Measurements from ENCODE around the gene DSPP.
"Not testable (repeated sequence)": the region's sequence is repeated elsewhere in the genome, so short reads cannot be mapped to it uniquely, and the experiment has no call there.

Gene DSPP

DNA sequence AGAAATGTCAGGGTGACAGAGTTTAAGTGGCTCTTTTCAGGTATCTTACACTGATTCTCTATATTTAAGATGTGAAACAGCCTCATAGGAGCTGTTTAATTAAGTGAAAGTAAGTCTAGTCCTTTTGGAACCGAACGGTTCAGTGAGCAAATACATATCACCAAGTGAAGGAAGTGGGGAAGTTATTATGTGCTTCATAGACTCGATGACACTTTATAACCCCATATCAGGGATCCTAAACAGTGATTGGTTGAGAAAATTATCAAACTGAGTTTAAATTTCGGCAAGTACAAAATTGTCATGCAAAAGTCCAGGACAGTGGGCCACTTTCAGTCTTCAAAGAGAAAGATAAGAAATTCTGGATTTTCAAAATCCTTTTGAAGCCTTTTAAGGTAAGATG lies at the start of gene DSPP:
Gene DSPP (plus strand): TSS at position 301 of the 400 bp plus-strand sequence. CDS start 2,380 bp downstream, outside the sequence.
- no peak for ATAC-seq (ENCODE audit: low read depth)
- no peak within 1 kb of the TSS for H3K27ac Mint-ChIP-seq
- H3K4me3 Mint-ChIP-seq, result no peak within 1 kb of the TSS
- no peaks in the 10 kb centered on the region for H3K27me3 Mint-ChIP-seq
- H3K9me3 Mint-ChIP-seq, result no peaks in the 10 kb centered on the region
- no peaks in the 10 kb centered on the region for H3K36me3 Mint-ChIP-seq
- DNase-seq (ENCODE audit: low spot score in 2 of 2), result no peak
- no peaks in the 10 kb centered on the region for H3K4me1 Mint-ChIP-seq

DNA sequence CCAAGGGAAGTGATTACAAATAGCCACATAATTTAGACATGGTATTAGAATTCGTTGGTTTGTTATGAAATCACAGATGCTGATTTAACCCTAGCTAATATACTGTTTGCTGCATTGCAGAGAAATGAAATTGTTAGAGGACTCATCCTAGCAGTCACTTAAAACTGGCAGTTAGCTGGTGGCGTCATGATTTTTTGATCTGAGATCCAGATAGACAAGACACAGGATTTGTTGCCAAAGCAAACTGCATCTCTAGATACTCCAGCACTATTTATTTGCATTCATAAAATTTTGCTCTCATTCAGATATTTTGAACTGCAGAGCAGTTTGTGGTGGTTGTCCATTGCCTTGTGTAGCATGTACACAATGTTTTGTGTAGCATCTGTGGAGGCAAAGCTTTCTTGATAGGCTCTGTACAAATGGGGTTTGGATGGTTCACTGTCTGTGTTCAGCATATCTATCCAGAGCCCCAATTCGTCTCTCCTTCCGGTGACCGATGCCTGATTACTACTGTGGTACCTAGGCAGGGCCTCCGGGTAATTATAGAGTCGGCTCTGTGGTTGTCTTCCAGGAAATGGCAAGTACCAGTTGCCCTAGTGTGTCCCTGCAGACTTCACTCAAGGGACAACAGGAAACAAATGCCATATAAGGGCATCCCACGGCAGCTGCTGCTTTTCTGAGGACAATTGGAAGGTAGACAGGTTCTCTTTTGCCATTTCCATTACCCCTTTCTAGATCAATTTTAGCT lies 49.1 kb upstream of the DSPP start:
- no peak overlapping the region for H3K27ac Mint-ChIP-seq
- no peak overlapping the region for H3K4me3 Mint-ChIP-seq
- ATAC-seq (ENCODE audit: low read depth) (peak; percentile 60), DNase-seq (ENCODE audit: low spot score in 2 of 2) (no peak)
- H3K4me1 Mint-ChIP-seq, result no peaks in the 10 kb centered on the region
- H3K36me3 Mint-ChIP-seq, result no peaks in the 10 kb centered on the region
- H3K9me3 Mint-ChIP-seq, result no peaks in the 10 kb centered on the region
- peaks cover 4% of the 10 kb centered on the region for H3K27me3 Mint-ChIP-seq

DNA sequence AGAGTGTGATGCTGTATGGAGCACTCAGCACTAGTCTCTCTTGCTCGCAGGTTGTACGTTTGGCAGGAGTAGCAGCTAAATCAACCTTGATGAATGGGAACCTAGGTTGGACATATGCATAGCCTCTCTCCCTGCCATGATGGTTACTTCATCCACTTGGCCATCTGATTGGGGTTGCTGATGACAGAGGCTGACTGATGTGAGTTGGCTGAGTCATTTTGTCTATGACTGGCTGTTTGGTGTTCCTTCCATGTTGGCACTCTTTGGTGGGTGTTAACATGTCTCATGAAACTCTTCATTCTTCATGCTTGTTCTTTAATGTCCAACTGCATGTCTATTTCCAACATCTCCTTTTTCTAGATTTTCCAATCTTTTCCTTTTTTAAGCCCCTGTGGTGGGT lies 47.5 kb upstream of the DSPP start:
- Mint-ChIP-seq H3K4me1 (no peaks in the 10 kb centered on the region), H3K9me3 (no peaks in the 10 kb centered on the region), H3K36me3 (no peaks in the 10 kb centered on the region), H3K27me3 (peaks cover 3% of the 10 kb centered on the region), H3K4me3 (no peak overlapping the region), H3K27ac (no peak overlapping the region)
- DNase-seq (ENCODE audit: low spot score in 2 of 2) (no peak), ATAC-seq (ENCODE audit: low read depth) (no peak)

DNA sequence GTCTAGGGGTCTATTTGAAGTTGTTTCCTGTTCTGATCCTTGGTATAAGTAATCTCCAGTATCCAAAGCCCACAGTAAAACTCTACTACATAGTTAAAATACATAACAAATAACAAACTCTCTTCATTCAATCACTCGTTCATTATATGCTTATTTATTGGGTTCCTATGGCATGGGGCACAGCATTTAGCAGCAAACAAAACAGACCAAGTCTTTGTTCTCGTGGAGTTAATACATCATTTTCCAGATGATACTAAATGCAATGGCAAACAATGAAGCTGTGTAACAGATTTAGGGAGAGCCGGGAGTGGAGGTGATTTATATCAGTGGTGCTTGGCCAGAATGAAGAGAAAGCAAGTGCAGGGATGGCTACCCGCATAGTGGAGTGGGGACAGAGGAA lies 42.6 kb upstream of the DSPP start:
- DNase-seq (ENCODE audit: low spot score in 2 of 2), result no peak
- H3K27ac Mint-ChIP-seq, result no peak overlapping the region
- no peaks in the 10 kb centered on the region for H3K36me3 Mint-ChIP-seq
- no peaks in the 10 kb centered on the region for H3K4me1 Mint-ChIP-seq
- no peak for ATAC-seq (ENCODE audit: low read depth)
- no peaks in the 10 kb centered on the region for H3K9me3 Mint-ChIP-seq
- H3K4me3 Mint-ChIP-seq, result no peak overlapping the region
- peaks cover 2% of the 10 kb centered on the region for H3K27me3 Mint-ChIP-seq

DNA sequence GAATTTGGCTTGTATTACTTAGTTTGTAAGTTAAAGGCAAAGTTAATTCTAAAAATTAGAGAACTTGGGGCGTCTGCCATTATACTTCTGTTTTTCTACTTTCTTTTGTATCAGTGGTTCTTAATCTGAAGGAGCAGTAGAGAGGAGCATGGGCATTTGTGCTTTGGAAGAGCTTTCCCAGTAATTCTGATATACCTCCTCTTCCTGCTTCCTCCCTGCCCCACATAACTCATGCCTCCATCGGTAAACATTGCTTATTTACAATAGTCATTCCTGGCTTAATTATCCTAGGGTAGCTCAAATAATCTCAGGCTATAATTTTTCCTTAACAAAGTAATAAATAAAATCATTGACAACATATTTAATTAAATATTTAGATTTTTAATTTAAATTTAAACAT lies 42.1 kb upstream of the DSPP start:
- H3K9me3 Mint-ChIP-seq, result no peaks in the 10 kb centered on the region

DNA sequence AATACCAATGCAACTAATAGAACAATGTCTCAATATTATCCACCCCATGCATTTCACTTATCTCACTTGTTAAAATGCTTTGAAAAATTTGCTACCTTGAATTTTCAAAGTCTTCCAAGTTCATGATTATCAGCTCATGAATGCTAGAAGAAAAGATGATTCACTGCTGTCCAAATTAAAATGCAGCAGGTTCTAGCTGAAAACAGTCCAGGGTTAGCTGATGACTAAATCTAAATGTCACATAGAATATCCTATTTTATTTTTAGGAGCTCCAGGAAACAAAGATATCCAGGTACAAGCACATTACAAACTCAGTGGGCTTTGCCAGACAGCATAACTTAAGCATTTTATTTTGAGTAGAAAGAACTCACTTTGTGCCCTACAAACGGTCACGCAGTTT lies 41.1 kb upstream of the DSPP start:
- no peak for DNase-seq (ENCODE audit: low spot score in 2 of 2)
- Mint-ChIP-seq H3K27ac (no peak overlapping the region), H3K27me3 (peaks cover 8% of the 10 kb centered on the region), H3K9me3 (no peaks in the 10 kb centered on the region), H3K4me1 (no peaks in the 10 kb centered on the region), H3K4me3 (no peak overlapping the region), H3K36me3 (no peaks in the 10 kb centered on the region)
- no peak for ATAC-seq (ENCODE audit: low read depth)

More for the DNA sequence above, 42.1 kb upstream of the DSPP start:
- DNase-seq (ENCODE audit: low spot score in 2 of 2) (no peak), ATAC-seq (ENCODE audit: low read depth) (no peak)
- Mint-ChIP-seq H3K36me3 (no peaks in the 10 kb centered on the region), H3K27me3 (peaks cover 4% of the 10 kb centered on the region), H3K4me3 (no peak overlapping the region), H3K4me1 (no peaks in the 10 kb centered on the region), H3K27ac (no peak overlapping the region)

DNA sequence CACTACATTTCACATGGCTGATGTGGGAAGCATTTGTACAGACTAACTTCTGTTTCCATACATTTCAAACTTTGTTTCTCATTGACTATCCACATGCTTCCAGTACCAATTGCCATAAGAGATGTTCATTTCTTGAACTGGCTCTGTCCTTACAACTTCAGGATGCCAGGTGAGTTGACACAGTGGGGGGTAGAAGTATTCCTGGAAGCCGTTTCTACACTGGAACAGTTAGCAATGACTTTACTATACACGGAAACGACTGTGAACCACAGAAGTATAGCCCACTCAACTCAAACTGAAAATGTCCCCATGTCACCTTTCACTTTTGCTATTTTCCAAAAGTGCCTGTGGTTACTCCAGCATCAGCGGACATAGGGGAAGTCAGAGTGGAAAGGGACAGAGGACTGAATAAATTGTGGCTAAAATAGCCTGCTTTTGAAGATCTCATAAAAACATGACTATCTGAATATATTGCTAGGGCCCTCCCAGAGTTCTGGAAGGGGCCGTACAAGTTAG lies 38.0 kb upstream of the DSPP start:
- ATAC-seq (ENCODE audit: low read depth), result no peak
- peaks cover 8% of the 10 kb centered on the region for H3K27me3 Mint-ChIP-seq
- no peak overlapping the region for H3K4me3 Mint-ChIP-seq

DNA sequence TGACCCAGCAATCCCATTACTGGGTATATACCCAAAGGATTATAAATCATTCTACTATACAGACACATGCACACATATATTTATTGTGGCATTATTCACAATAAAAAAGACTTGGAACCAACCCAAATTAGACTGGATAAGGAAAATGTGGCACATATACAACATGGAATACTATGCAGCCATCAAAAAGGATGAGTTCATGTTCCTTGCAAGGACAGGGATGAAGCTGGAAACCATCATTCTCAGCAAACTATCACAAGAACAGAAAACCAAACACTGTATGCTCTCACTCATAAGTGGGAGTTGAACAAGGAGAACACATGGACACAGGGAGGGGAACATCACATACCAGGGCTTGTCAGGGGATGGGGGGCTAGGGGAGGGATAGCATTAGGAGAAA lies 34.0 kb upstream of the DSPP start:
- H3K27me3 Mint-ChIP-seq; H3K4me1 Mint-ChIP-seq; H3K9me3 Mint-ChIP-seq; ATAC-seq (ENCODE audit: low read depth); DNase-seq (ENCODE audit: low spot score in 2 of 2); H3K4me3 Mint-ChIP-seq; H3K27ac Mint-ChIP-seq; H3K36me3 Mint-ChIP-seq: not testable (repeated sequence)

More for the DNA sequence above, 38.0 kb upstream of the DSPP start:
- Mint-ChIP-seq H3K27ac (no peak overlapping the region), H3K4me1 (no peaks in the 10 kb centered on the region), H3K9me3 (no peaks in the 10 kb centered on the region), H3K36me3 (no peaks in the 10 kb centered on the region)
- DNase-seq (ENCODE audit: low spot score in 2 of 2), result no peak

DNA sequence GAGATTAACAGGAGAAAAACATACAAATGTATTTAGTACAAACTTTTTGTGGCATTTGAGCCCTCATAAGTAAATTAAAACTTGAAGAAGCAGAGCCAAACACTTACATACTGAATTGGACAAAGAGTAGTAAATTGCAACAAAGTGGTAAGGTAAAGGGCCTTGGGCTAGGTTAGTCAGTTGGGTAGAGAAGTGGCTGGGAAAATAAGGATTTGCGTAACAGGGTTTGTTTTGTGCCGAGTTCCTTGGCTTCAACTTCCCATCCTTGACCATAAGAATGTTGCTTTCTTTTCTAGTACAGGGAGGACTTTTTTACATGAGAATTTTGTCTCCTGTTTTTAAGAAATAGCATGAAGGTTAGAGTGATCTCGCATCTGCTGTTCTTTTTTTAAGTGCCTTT lies 33.3 kb upstream of the DSPP start:
- Mint-ChIP-seq H3K27me3 (peaks cover 5% of the 10 kb centered on the region), H3K4me3 (no peak overlapping the region), H3K27ac (no peak overlapping the region), H3K4me1 (no peaks in the 10 kb centered on the region), H3K36me3 (no peaks in the 10 kb centered on the region), H3K9me3 (no peaks in the 10 kb centered on the region)
- ATAC-seq (ENCODE audit: low read depth) (no peak), DNase-seq (ENCODE audit: low spot score in 2 of 2) (no peak)

DNA sequence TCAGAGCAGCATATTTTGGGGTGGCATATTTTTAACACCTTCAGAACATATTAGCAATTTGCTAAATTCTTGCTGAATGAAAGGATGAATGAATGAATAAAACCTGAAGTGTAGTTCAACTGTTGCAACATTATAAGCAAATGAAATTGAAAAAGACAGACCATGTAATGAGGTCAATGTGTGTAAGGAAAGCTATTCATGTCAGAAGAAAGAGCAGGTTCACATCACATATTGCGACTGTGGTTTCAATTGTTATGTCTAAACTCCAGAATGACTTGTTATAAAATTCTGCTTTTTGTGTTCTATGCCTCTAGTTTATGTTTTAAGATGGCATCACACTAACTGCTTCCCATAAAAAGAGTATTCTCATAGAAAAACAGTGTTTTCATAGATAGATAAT lies 32.9 kb upstream of the DSPP start:
- H3K4me1 Mint-ChIP-seq, result no peaks in the 10 kb centered on the region
- no peak overlapping the region for H3K27ac Mint-ChIP-seq
- ATAC-seq (ENCODE audit: low read depth) (no peak), DNase-seq (ENCODE audit: low spot score in 2 of 2) (no peak)
- H3K4me3 Mint-ChIP-seq, result no peak overlapping the region
- H3K27me3 Mint-ChIP-seq, result peaks cover 5% of the 10 kb centered on the region
- H3K36me3 Mint-ChIP-seq, result no peaks in the 10 kb centered on the region
- no peaks in the 10 kb centered on the region for H3K9me3 Mint-ChIP-seq

DNA sequence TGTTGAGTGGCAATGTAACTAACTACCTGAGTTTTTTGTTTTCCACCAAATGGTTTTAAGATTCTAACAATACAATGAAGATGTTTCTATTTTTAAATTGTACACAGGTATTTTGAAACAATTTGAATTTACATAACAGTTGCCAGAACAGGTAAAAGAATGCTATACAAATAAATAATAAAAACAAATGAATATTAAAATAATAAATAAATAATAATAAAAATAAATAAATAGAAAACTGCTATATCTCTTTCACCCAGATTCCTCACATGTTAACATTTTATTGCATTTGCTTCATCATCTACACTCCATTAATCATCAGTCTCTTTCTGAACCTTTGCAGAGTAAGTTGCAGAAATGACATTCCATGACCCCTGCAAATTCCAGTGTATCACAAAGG lies 32.3 kb upstream of the DSPP start:
- H3K4me3 Mint-ChIP-seq, result no peak overlapping the region
- H3K27me3 Mint-ChIP-seq, result peaks cover 4% of the 10 kb centered on the region
- no peaks in the 10 kb centered on the region for H3K4me1 Mint-ChIP-seq
- H3K36me3 Mint-ChIP-seq, result no peaks in the 10 kb centered on the region
- no peak for DNase-seq (ENCODE audit: low spot score in 2 of 2)
- no peak for ATAC-seq (ENCODE audit: low read depth)
- H3K9me3 Mint-ChIP-seq, result no peaks in the 10 kb centered on the region
- no peak overlapping the region for H3K27ac Mint-ChIP-seq

DNA sequence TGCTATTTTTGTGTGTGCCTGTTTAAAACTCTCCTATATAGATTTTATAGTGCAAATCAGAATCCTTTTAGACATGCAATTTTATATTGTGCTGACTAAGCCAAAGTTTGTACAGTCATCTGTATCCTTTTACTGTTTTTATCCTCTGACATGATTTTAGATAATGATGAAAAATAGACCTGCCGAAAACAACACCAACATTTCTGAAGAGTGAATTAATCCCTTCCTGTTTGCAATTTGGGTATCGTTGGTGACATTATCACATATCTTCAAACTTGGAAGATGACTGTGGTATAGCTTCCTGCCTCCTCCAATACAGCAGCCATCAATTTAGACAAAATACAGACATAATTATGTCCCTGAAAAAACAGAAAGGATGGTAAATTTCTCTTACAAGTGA lies 28.9 kb upstream of the DSPP start:
- Mint-ChIP-seq H3K4me3 (no peak overlapping the region), H3K36me3 (no peaks in the 10 kb centered on the region), H3K9me3 (no peaks in the 10 kb centered on the region), H3K4me1 (no peaks in the 10 kb centered on the region), H3K27ac (no peak overlapping the region), H3K27me3 (peaks cover 2% of the 10 kb centered on the region)
- DNase-seq (ENCODE audit: low spot score in 2 of 2) (no peak), ATAC-seq (ENCODE audit: low read depth) (no peak)

DNA sequence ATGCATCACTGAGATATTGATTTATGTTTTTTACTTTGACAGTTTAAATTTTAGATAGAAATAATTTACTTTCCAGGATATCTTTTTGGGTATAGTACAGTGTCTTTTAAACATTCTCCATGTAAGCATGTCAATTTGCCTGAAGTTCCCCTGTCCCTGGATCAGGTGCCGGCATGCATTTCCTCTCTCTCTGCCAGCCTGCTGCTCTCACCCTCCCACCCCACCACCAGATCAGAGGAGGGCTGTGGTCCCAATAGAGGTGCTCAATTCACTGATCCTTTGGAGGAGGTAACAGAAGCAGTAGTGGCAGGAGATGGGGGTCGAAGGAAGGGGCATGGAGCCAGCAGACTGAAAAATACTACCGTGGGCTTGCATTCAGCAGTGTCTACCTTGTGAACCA lies 28.3 kb upstream of the DSPP start:
- H3K36me3 Mint-ChIP-seq, result no peaks in the 10 kb centered on the region
- ATAC-seq (ENCODE audit: low read depth), result no peak
- no peaks in the 10 kb centered on the region for H3K4me1 Mint-ChIP-seq

DNA sequence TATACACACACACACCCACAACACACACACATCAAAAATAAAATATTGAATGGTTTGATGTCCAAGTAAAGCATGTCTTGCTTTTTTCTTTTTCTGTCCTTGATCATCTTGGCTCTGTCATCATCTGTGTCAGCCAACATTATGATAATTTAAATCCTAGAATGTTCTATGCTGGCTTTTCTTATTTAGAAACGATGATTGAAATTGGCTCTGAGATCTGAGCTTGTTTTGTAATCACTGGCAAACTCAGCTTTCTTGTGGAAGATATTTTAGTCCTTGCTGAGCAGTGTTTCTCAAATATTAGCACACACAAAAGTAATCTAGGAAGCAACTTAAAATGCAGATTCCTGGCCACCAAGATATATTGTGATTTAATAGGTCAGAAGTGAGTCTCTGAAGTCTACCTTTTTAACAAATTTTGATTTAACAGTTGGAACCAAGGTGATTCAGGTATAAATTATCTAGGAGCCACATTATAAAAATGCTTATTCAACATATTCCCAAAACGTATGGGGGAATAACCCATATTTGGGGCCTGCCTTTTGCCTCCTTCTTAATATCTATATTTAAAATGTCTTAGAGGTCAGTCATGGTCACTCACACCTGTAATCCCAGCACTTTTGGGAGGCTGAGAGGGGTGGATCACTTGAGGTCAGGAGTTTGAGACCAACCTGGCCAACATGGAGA lies 24.0 kb upstream of the DSPP start:
- Mint-ChIP-seq H3K36me3 (no peaks in the 10 kb centered on the region), H3K27me3 (peaks cover 2% of the 10 kb centered on the region), H3K4me3 (no peak overlapping the region), H3K27ac (no peak overlapping the region), H3K9me3 (no peaks in the 10 kb centered on the region), H3K4me1 (no peaks in the 10 kb centered on the region)
- ATAC-seq (ENCODE audit: low read depth), result no peak
- no peak for DNase-seq (ENCODE audit: low spot score in 2 of 2)

More for the DNA sequence above, 28.3 kb upstream of the DSPP start:
- H3K4me3 Mint-ChIP-seq, result no peak overlapping the region
- no peak for DNase-seq (ENCODE audit: low spot score in 2 of 2)
- H3K27me3 Mint-ChIP-seq, result peaks cover 2% of the 10 kb centered on the region
- H3K9me3 Mint-ChIP-seq, result no peaks in the 10 kb centered on the region
- no peak overlapping the region for H3K27ac Mint-ChIP-seq

DNA sequence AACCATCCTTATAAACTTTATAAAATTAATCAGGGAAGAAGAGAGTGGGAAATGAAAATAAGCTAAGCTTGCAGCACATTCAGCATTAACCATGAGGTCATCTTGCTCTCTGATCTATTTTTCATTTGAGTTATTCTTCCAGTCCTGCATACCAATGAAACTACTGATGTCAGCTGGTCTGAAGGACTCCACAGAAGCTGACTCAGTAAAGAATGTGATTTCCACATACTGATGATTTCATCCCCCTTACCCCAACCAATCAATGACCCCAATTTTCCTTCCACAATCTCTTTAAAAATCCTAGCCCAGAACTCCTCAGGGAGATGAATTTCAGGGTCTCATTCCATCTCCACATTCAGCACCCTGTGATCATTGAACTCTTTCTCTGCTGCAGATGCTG lies 18.8 kb upstream of the DSPP start:
- DNase-seq (ENCODE audit: low spot score in 2 of 2), result no peak
- H3K4me1 Mint-ChIP-seq, result no peaks in the 10 kb centered on the region
- no peak overlapping the region for H3K4me3 Mint-ChIP-seq
- no peak for ATAC-seq (ENCODE audit: low read depth)
- H3K9me3 Mint-ChIP-seq, result no peaks in the 10 kb centered on the region
- H3K27ac Mint-ChIP-seq, result no peak overlapping the region
- no peaks in the 10 kb centered on the region for H3K36me3 Mint-ChIP-seq
- H3K27me3 Mint-ChIP-seq, result no peaks in the 10 kb centered on the region
